Gastroesophageal sphincter (tissue), 3 donors: Measurements from ENCODE around the gene ATXN7L3.

Experiments used
- EP300 ChIP-seq: sonication (generic); formaldehyde crosslinking; IDR thresholded peaks from one replicate; pipeline ENCODE4 v1.6.1; 2017; ENCODE audit warnings: antibody characterized with exemption, mild to moderate bottlenecking
- POLR2A ChIP-seq, 2 donors: fragments of 450-650 bp; IDR thresholded peaks; one replicate each; pipeline ENCODE4 v1.6.1; 2017; ENCODE audit warnings: antibody characterized with exemption in 2 of 2, mild to moderate bottlenecking in 2 of 2, moderate library complexity in 1 of 2
- POLR2AphosphoS5 ChIP-seq: sonication (generic); formaldehyde crosslinking; IDR thresholded peaks from one replicate; pipeline ENCODE4 v1.6.1; 2017; ENCODE audit warnings: antibody characterized with exemption
- TF ChIP-seq, protein P1 (sequence below), 4 experiments: fragments of 200-600 bp in 2 of 4; fragments of 450-650 bp in 2 of 4; sonication (generic) in 1 of 4; IDR thresholded peaks; one replicate each; pipeline ENCODE4 v1.5.1; 2017 to 2019; ENCODE audit warnings: antibody characterized with exemption in 4 of 4, mild to moderate bottlenecking in 2 of 4, moderate library complexity in 2 of 4

DNA sequence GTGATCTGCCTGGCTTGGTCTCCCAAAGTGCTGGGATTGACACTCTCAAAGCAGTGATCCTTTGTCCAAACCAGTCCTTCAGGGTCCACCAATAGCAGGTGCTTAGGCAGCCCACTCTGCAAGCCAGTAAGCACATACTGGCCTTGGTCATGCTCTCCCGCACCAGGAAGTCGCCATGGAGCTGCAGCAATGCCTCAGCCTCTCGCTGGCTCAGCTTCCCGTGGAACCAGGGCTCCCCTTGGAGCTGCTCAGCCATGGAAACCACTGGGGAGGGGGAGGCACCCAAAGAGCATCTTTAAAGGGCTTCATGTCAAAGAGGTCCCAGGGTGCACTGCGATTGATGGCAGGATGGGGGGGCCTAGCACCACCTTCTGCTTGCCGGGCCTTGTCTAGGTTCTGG is 29.4 kb upstream of the ATXN7L3 start:
- TF ChIP-seq, protein P1, sequence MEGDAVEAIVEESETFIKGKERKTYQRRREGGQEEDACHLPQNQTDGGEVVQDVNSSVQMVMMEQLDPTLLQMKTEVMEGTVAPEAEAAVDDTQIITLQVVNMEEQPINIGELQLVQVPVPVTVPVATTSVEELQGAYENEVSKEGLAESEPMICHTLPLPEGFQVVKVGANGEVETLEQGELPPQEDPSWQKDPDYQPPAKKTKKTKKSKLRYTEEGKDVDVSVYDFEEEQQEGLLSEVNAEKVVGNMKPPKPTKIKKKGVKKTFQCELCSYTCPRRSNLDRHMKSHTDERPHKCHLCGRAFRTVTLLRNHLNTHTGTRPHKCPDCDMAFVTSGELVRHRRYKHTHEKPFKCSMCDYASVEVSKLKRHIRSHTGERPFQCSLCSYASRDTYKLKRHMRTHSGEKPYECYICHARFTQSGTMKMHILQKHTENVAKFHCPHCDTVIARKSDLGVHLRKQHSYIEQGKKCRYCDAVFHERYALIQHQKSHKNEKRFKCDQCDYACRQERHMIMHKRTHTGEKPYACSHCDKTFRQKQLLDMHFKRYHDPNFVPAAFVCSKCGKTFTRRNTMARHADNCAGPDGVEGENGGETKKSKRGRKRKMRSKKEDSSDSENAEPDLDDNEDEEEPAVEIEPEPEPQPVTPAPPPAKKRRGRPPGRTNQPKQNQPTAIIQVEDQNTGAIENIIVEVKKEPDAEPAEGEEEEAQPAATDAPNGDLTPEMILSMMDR (IDR thresholded peaks at IDR 0.05), result no peak
- TF ChIP-seq POLR2A (IDR thresholded peaks at IDR 0.05), result no peak
- no peak for TF ChIP-seq EP300
- no peak for TF ChIP-seq POLR2AphosphoS5
